CD4-positive, alpha-beta T cell treated with Interleukin-4 for 4 hours (primary cell): ENCODE measurements around the gene FMR1.

Source experiments
- DNase-seq: peaks from one replicate; pipeline ENCODE4 v3.0.0-alpha.2; 2020

The FMR1 gene

DNA sequence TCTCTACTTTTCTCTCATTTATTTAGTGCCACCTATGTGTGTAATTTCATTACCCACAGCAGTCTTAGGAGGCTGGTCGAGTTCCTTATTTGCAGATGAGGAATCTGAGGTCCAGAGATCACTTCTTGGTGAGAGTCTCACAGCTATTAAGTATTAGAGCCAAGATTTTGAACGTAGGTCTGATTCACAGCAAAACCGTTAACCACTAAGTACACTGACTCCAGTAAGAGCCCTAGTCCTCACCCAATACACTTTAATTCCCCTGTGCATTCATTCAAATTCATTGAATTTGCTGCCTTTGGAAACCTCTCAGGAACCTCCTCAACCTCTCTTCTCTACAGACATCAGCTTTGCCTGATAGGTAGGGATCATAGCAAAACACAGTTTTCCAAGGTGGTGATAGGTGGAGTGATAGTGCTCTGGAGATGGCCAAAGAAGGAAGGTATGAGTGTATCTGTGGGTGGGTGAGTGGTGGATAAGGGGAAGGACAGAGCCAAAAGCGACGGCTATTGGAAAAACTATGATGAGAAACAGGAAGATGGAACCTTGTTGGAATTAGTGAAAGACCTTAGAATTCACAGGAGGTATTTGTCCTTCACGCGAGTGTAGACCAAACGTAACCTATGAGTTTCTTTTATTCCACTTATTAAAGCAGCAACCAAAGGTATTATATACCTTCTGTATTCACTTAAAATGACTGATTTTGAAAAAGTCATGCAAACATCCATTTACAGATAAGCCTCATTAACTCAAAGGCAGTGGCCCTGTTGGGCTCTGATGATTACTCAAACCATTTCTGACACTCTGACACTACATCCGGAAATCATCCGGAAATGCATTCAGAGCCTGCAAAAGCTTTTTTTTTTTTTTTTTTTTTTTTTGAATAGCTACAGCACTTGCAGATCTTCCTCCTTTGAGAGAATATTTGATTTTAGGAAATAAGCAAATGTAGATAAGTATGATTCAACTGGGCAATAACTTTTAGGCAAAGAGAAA, 6.3 kb downstream of the FMR1 start:
- DNase-seq: peak; percentile 60

DNA sequence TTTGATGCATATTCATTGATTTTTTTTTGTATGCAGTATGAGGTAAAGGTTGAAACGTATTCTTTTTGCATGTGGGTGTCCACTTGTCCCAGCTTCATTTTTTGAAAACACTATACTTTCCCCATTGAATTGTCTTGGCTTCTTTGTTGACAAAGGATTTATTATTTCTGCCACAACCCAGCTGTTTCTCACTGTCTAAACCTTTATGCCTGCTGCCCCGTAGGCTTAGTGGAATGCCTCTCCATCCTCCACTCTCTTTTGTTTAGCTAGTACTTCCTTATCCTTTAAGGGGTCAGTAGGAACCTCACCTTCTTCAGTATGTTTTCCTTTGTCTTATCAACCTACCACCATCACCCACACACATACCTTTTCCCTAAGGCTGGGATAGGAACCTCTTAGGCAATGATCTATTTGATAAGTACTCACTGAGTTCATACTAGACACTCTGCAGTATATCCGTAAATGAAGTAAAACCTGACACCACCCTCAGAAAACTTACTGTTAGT, 8.5 kb downstream of the FMR1 start:
- no peak for DNase-seq

DNA sequence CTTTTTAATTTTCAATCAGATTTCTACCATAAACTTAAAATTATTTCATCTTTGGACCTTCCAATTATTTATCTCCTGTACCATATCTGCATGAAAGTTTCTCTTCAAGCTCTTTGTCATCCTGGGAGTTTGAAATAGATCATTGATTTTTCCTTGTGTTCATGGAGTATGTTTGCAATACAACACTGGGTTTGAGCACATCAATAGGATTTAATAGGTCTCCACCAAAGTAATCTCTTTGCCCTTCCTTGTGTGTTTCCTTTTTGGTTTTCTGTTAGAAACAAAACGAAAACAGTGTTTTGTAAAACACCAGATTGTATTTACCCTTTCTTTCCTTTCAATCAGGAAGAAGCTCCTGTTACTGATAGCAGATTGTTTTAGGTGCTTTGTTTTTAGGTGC, 11.9 kb downstream of the FMR1 start:
- no peak for DNase-seq

GRCh38 chrX:147927256-147927655, 15.5 kb downstream of the FMR1 start:
- no peak for DNase-seq

DNA sequence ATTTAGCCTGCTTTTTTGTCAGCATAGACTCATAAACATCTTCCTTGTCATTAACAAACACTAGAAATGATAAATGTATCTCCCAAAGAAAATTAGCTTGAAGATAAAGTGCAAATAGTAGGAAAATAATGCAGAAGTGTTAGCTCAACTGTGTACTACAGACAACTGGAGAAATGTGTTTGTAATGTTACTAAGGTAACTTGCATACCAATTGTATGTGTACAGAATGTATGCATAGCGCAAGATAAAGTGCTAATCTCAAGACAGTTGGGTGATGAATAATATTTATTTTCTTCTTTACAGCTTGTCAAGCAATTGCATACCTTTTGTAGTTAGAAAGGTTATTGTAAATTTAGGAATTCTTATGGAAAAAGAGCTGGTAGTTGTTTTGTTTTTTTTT, 22.1 kb downstream of the FMR1 start:
- no peak for DNase-seq

DNA sequence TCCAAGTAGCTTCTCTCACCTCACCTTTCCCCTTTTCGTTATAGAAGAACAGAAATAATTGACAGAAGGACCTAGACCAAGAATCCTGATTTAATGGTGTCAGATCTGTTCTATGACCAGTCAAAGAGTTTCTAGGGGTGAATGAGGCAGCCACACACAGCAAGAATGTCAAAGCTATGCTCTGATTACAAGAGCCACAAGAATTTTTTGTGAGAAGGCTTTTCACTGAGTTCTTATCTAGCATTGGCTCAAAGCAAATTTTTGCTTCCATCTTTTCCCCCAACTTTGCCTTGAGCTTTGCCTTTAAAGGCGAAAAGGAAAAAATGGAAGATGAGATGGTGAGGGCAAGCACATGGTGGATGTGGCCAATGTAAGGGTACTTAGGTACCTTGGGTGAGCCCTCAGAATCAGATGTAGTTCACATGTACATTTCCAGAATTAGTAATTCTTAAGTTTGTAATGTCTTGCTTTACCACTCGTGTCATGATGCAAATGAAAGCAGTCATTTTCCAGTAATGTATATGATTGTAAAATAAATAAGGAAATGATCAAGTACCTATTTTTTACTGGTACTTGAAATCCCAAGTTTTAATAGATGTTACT, 23.5 kb downstream of the FMR1 start:
- DNase-seq: no peak

- DNase-seq: no peak
Measured at GRCh38 chrX:147945286-147945685, 33.6 kb downstream of the FMR1 start.

DNA sequence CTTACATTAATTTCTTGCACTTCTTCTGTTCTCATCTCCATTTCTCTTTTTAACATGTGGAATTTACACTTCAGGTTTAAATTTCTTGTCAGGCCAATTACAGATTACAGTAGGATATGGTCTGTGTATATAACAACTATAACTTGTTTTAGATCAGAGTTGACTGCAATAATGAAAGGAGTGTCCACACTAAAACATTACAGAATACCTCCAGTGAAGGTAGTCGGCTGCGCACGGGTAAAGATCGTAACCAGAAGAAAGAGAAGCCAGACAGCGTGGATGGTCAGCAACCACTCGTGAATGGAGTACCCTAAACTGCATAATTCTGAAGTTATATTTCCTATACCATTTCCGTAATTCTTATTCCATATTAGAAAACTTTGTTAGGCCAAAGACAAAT, 36.8 kb downstream of the FMR1 start:
- no peak for DNase-seq

DNA sequence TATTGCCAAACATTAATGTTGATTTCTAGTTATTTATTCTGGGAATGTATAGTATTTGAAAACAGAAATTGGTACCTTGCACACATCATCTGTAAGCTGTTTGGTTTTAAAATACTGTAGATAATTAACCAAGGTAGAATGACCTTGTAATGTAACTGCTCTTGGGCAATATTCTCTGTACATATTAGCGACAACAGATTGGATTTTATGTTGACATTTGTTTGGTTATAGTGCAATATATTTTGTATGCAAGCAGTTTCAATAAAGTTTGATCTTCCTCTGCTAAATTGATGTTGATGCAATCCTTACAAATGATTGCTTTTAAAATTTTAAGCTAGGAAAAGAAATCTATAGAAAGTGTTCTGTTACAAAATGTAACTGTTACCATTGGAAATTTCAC, 38.6 kb downstream of the FMR1 start:
- DNase-seq: no peak

GRCh38 chrX:147953976-147954375, 42.3 kb downstream of the FMR1 start:
- DNase-seq: no peak

DNA sequence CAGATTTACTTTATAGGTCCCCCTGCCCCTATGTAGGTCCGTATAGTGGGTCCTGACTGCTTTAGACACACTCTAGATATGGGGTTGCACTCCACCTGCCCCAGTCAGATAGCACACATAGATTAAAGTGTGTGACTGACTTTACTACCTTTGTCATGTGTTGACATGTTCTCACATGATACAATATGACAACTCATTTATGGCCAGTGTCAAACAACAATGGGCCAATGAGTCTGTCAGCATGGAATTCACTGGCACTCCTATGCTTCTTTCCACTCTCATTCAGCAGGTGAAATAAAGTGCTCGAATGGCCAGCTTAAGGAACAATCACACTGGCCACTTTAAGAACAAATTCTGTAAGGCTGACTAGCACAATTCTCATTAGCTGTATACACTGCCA, 45.6 kb downstream of the FMR1 start:
- no peak for DNase-seq

GRCh38 chrX:147958291-147958690, 46.6 kb downstream of the FMR1 start:
- no peak for DNase-seq

- DNase-seq: no peak
Measured at GRCh38 chrX:147960722-147961121, 49.0 kb downstream of the FMR1 start.

GRCh38 chrX:147962476-147962875, 50.8 kb downstream of the FMR1 start:
- no peak for DNase-seq

- no peak for DNase-seq
Measured at GRCh38 chrX:147978931-147979330, 67.2 kb downstream of the FMR1 start.

GRCh38 chrX:147981038-147981752, 69.5 kb downstream of the FMR1 start, which contains the start of gene FMR1NB:
FMR1NB (plus strand) TSS chrX:147981337; CDS start chrX:147981403, 66 bp downstream.
- DNase-seq: no peak
